GM23338 (cell line): ENCODE results near the gene DNAJB8. TPM values are rescaled to one million over a fixed set of nuclear protein-coding genes. Genes with fewer than 3 reads are reported as not detected.

Experiments
- ATAC-seq: fragments of 200-7000 bp; cut with Tn5 transposase; 3 replicates; pipeline ENCODE4 v1.9.1; 2020
- DNase-seq: peaks from one replicate; pipeline ENCODE4 v3.0.0-alpha.2; 2015; ENCODE audit warnings: low spot score
- H2AFZ ChIP-seq: fragments of 200-600 bp; sonication (generic); 2 replicates; pipeline ENCODE4 v1.8.0; 2016; ENCODE audit warnings: antibody characterized with exemption, mild to moderate bottlenecking, moderate library complexity
- H3F3A ChIP-seq: fragments of 200-600 bp; sonication (generic); replicated peaks from 2 replicates; pipeline ENCODE4 v1.8.0; 2017; ENCODE audit warnings: antibody characterized with exemption, mixed run types, low read depth
- H3K27ac ChIP-seq: fragments of 200-600 bp; sonication (generic); 2 replicates; pipeline ENCODE4 v1.6.1; 2016; ENCODE audit warnings: low read depth
- H3K27me3 ChIP-seq: fragments of 200-600 bp; sonication (generic); 2 replicates; pipeline ENCODE4 v1.8.0; 2016; ENCODE audit warnings: mild to moderate bottlenecking, mixed run types, moderate library complexity; ENCODE audit not compliant: insufficient read depth
- H3K36me3 ChIP-seq: fragments of 200-600 bp; sonication (generic); 2 replicates; pipeline ENCODE4 v1.8.0; 2016; ENCODE audit warnings: mild to moderate bottlenecking; ENCODE audit not compliant: insufficient read depth
- H3K4me1 ChIP-seq: fragments of 200-600 bp; sonication (generic); 2 replicates; pipeline ENCODE4 v1.8.0; 2016; ENCODE audit warnings: mild to moderate bottlenecking, moderate library complexity; ENCODE audit not compliant: insufficient read depth
- H3K4me2 ChIP-seq: fragments of 200-600 bp; sonication (generic); 2 replicates; pipeline ENCODE4 v1.7.1; 2017; ENCODE audit warnings: mixed run types
- H3K4me3 ChIP-seq: fragments of 200-600 bp; sonication (generic); 2 replicates; pipeline ENCODE4 v1.6.1; 2016; ENCODE audit warnings: mixed run types
- H3K79me2 ChIP-seq: fragments of 200-600 bp; sonication (generic); replicated peaks from 2 replicates; pipeline ENCODE4 v1.8.0; 2017; ENCODE audit warnings: mild to moderate bottlenecking; ENCODE audit not compliant: insufficient read depth
- H3K9me2 ChIP-seq: fragments of 200-600 bp; sonication (generic); 2 replicates; pipeline ENCODE4 v1.8.0; 2017; ENCODE audit not compliant: insufficient read depth
- H4K20me1 ChIP-seq: fragments of 200-600 bp; sonication (generic); replicated peaks from 2 replicates; pipeline ENCODE4 v1.8.0; 2017; ENCODE audit warnings: mild to moderate bottlenecking; ENCODE audit not compliant: insufficient read depth
- H3K27ac Mint-ChIP-seq: 2 replicates; pipeline ENCODE4 v1.8.0; 2020; ENCODE audit warnings: inconsistent platforms, mild to moderate bottlenecking, moderate library complexity, mixed read lengths
- H3K27me3 Mint-ChIP-seq: 3 replicates; pipeline ENCODE4 v1.8.0; 2022; ENCODE audit warnings: low read depth, mild to moderate bottlenecking, moderate library complexity, mixed read lengths, inconsistent platforms; ENCODE audit not compliant: insufficient read depth, poor library complexity
- H3K36me3 Mint-ChIP-seq: 3 replicates; pipeline ENCODE4 v1.8.0; 2021; ENCODE audit warnings: low read depth, mild to moderate bottlenecking, inconsistent platforms, moderate library complexity, mixed read lengths
- H3K4me1 Mint-ChIP-seq: 3 replicates; pipeline ENCODE4 v1.8.0; 2020; ENCODE audit warnings: mild to moderate bottlenecking, inconsistent platforms, mixed read lengths
- H3K4me3 Mint-ChIP-seq: 3 replicates; pipeline ENCODE4 v1.8.0; 2021; ENCODE audit warnings: moderate library complexity, mild to moderate bottlenecking, inconsistent platforms, mixed read lengths
- H3K9me3 Mint-ChIP-seq: 3 replicates; pipeline ENCODE4 v1.8.0; 2020; ENCODE audit warnings: moderate library complexity, mild to moderate bottlenecking, inconsistent platforms, mixed read lengths
- CREB1 ChIP-seq: fragments of 250-450 bp; sonication (Bioruptor Pico); IDR thresholded peaks from 2 replicates; pipeline ENCODE4 v1.5.0; 2020; ENCODE audit warnings: low read depth, mild to moderate bottlenecking, moderate library complexity
- CTCF ChIP-seq, 2 experiments: fragments of 200-600 bp in 1 of 2; sonication (generic) in 1 of 2; conservative IDR thresholded peaks; 2 replicates each; pipeline versions ENCODE4 v1.5.1 to v1.6.1; 2016 to 2017; ENCODE audit warnings: antibody characterized with exemption in 2 of 2, low read depth in 2 of 2, mild to moderate bottlenecking in 2 of 2, moderate library complexity in 1 of 2
- EZH2 ChIP-seq: fragments of 200-600 bp; sonication (generic); IDR thresholded peaks from one replicate; pipeline ENCODE4 v1.8.0; 2017; ENCODE audit warnings: antibody characterized with exemption, mild to moderate bottlenecking, low read depth; ENCODE audit not compliant: unreplicated experiment
- EZH2phosphoT487 ChIP-seq: fragments of 200-600 bp; sonication (generic); IDR thresholded peaks from one replicate; pipeline ENCODE4 v1.8.1; 2018; ENCODE audit warnings: antibody characterized with exemption; ENCODE audit not compliant: unreplicated experiment
- JUNB ChIP-seq: IDR thresholded peaks from one replicate; pipeline ENCODE4 v1.6.1; 2016; ENCODE audit warnings: antibody characterized with exemption; ENCODE audit not compliant: unreplicated experiment
- NANOG ChIP-seq: IDR thresholded peaks from 2 replicates; pipeline ENCODE4 v1.6.1; 2016; ENCODE audit warnings: antibody characterized with exemption, borderline replicate concordance
- POLR2AphosphoS5 ChIP-seq: IDR thresholded peaks from 2 replicates; pipeline ENCODE4 v1.6.1; 2016; ENCODE audit warnings: antibody characterized with exemption, low read depth
- REST ChIP-seq: IDR thresholded peaks from one replicate; pipeline ENCODE4 v1.6.1; 2018; ENCODE audit warnings: antibody characterized with exemption; ENCODE audit not compliant: unreplicated experiment
- STAT1 ChIP-seq: IDR thresholded peaks from one replicate; pipeline ENCODE4 v1.6.1; 2016; ENCODE audit warnings: antibody characterized with exemption; ENCODE audit not compliant: unreplicated experiment
- ZNF114 ChIP-seq: fragments of 250-450 bp; sonication (Bioruptor Pico); IDR thresholded peaks from 2 replicates; pipeline ENCODE4 v1.5.0; 2020; ENCODE audit warnings: mild to moderate bottlenecking, moderate library complexity
- ZNF331 ChIP-seq: fragments of 250-450 bp; sonication (Bioruptor Pico); IDR thresholded peaks from 2 replicates; pipeline ENCODE4 v1.5.0; 2020; ENCODE audit warnings: low read depth, mild to moderate bottlenecking, moderate library complexity
- polyA plus RNA-seq: library from polyadenylated mRNA; unstranded; fragments of >200 nt; fragmentation: Nextera tagmentation; extraction: Ambion mirVana; gene quantifications from 2 replicates; pipeline ENCODE4 v1.2.1, GENCODE V29; 2016
- total RNA-seq: library from RNA; depleted of rRNA; stranded (reverse); fragments of >200 nt; shearing (Covaris generic); gene quantifications from 2 replicates; pipeline ENCODE4 v1.2.3, GENCODE V29; 2014
- TF ChIP-seq, protein P1 (sequence below): IDR thresholded peaks from 2 replicates; pipeline ENCODE4 v1.6.1; 2016; ENCODE audit warnings: antibody characterized with exemption
- TF ChIP-seq, protein P2 (sequence below): fragments of 250-450 bp; sonication (Bioruptor Pico); IDR thresholded peaks from 2 replicates; pipeline ENCODE4 v1.5.0; 2020; ENCODE audit warnings: mild to moderate bottlenecking, moderate library complexity

Gene DNAJB8
- total and polyA plus RNA-seq, 2 experiments from 2014 or later, result not detected

- no peaks in the 10 kb centered on the region for H3K79me2 ChIP-seq
- H3K4me2 ChIP-seq, result no peak overlapping the region
- H3K27ac Mint-ChIP-seq, result no peak overlapping the region
- no peaks in the 10 kb centered on the region; the same call in 2 of the 3 replicates for H3K4me1 Mint-ChIP-seq
- no peaks in the 10 kb centered on the region for H4K20me1 ChIP-seq
- H3K4me1 ChIP-seq, result no peaks in the 10 kb centered on the region
- no peak for TF ChIP-seq CREB1
- no peak for TF ChIP-seq CTCF (conservative IDR thresholded peaks at IDR 0.05; ENCODE audit: low read depth in 2 of 2)
- TF ChIP-seq NANOG, result no peak
- TF ChIP-seq, protein P1, sequence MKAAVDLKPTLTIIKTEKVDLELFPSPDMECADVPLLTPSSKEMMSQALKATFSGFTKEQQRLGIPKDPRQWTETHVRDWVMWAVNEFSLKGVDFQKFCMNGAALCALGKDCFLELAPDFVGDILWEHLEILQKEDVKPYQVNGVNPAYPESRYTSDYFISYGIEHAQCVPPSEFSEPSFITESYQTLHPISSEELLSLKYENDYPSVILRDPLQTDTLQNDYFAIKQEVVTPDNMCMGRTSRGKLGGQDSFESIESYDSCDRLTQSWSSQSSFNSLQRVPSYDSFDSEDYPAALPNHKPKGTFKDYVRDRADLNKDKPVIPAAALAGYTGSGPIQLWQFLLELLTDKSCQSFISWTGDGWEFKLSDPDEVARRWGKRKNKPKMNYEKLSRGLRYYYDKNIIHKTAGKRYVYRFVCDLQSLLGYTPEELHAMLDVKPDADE, result no peak
- no peak for TF ChIP-seq POLR2AphosphoS5
- no peak for TF ChIP-seq REST
- TF ChIP-seq EZH2phosphoT487, result no peak
- TF ChIP-seq, protein P2, sequence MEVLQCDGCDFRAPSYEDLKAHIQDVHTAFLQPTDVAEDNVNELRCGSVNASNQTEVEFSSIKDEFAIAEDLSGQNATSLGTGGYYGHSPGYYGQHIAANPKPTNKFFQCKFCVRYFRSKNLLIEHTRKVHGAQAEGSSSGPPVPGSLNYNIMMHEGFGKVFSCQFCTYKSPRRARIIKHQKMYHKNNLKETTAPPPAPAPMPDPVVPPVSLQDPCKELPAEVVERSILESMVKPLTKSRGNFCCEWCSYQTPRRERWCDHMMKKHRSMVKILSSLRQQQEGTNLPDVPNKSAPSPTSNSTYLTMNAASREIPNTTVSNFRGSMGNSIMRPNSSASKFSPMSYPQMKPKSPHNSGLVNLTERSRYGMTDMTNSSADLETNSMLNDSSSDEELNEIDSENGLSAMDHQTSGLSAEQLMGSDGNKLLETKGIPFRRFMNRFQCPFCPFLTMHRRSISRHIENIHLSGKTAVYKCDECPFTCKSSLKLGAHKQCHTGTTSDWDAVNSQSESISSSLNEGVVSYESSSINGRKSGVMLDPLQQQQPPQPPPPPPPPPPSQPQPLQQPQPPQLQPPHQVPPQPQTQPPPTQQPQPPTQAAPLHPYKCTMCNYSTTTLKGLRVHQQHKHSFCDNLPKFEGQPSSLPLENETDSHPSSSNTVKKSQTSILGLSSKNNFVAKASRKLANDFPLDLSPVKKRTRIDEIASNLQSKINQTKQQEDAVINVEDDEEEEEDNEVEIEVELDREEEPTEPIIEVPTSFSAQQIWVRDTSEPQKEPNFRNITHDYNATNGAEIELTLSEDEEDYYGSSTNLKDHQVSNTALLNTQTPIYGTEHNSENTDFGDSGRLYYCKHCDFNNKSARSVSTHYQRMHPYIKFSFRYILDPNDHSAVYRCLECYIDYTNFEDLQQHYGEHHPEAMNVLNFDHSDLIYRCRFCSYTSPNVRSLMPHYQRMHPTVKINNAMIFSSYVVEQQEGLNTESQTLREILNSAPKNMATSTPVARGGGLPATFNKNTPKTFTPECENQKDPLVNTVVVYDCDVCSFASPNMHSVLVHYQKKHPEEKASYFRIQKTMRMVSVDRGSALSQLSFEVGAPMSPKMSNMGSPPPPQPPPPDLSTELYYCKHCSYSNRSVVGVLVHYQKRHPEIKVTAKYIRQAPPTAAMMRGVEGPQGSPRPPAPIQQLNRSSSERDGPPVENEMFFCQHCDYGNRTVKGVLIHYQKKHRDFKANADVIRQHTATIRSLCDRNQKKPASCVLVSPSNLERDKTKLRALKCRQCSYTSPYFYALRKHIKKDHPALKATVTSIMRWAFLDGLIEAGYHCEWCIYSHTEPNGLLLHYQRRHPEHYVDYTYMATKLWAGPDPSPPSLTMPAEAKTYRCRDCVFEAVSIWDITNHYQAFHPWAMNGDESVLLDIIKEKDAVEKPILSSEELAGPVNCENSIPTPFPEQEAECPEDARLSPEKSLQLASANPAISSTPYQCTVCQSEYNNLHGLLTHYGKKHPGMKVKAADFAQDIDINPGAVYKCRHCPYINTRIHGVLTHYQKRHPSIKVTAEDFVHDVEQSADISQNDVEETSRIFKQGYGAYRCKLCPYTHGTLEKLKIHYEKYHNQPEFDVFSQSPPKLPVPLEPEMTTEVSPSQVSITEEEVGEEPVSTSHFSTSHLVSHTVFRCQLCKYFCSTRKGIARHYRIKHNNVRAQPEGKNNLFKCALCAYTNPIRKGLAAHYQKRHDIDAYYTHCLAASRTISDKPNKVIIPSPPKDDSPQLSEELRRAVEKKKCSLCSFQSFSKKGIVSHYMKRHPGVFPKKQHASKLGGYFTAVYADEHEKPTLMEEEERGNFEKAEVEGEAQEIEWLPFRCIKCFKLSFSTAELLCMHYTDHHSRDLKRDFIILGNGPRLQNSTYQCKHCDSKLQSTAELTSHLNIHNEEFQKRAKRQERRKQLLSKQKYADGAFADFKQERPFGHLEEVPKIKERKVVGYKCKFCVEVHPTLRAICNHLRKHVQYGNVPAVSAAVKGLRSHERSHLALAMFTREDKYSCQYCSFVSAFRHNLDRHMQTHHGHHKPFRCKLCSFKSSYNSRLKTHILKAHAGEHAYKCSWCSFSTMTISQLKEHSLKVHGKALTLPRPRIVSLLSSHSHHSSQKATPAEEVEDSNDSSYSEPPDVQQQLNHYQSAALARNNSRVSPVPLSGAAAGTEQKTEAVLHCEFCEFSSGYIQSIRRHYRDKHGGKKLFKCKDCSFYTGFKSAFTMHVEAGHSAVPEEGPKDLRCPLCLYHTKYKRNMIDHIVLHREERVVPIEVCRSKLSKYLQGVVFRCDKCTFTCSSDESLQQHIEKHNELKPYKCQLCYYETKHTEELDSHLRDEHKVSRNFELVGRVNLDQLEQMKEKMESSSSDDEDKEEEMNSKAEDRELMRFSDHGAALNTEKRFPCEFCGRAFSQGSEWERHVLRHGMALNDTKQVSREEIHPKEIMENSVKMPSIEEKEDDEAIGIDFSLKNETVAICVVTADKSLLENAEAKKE (CRISPR knock-in tag), result no peak
- TF ChIP-seq ZNF114 (CRISPR knock-in tag), result no peak
- TF ChIP-seq ZNF331 (CRISPR knock-in tag), result no peak
- no peak for TF ChIP-seq EZH2
- no peak for TF ChIP-seq STAT1
- no peak for TF ChIP-seq JUNB
- H3K9me3 Mint-ChIP-seq, result no peaks in the 10 kb centered on the region
- DNase-seq (no peak), ATAC-seq (no peak)
- H3K27me3 ChIP-seq, result no peaks in the 10 kb centered on the region; the same call in 1 of the 2 replicates
- H3K36me3 Mint-ChIP-seq, result no peaks in the 10 kb centered on the region; the same call in 2 of the 3 replicates
- H3K27ac ChIP-seq, result no peak overlapping the region
- H3K36me3 ChIP-seq, result no peaks in the 10 kb centered on the region
- peaks cover 25% of the 10 kb centered on the region for H3K27me3 Mint-ChIP-seq
- H3F3A ChIP-seq, result no peaks in the 10 kb centered on the region
- no peak overlapping the region for H3K4me3 Mint-ChIP-seq
- no peaks in the 10 kb centered on the region for H3K9me2 ChIP-seq
- no peak overlapping the region for H3K4me3 ChIP-seq
- H2AFZ ChIP-seq, result no peak overlapping the region
Measured at GRCh38 chr3:128455116-128455515, 11.6 kb downstream of the DNAJB8 start.
